ENCODE data around the gene NR4A3. TPM values are rescaled to one million over a fixed set of nuclear protein-coding genes. Genes with fewer than 3 reads are reported as not detected.

The NR4A3 gene
- total and polyA plus RNA-seq, 2 experiments from 2014 or later, result 0.10 to 0.17 TPM

GRCh38 chr9:99873531-99873930 lies 51.8 kb downstream of the NR4A3 start (continued):
- TF ChIP-seq ZNF462 (CRISPR knock-in tag; IDR thresholded peaks at IDR 0.05) (no peak), ZNF331 (CRISPR knock-in tag; IDR thresholded peaks at IDR 0.05; ENCODE audit: low read depth) (no peak)

GRCh38 chr9:99873943-99874584 lies 52.4 kb downstream of the NR4A3 start:
- Histone ChIP-seq H3K4me3 (no peak overlapping the region), H3K27ac (ENCODE audit: low read depth) (no peak overlapping the region), H4K20me1 (replicated peaks; ENCODE audit: insufficient read depth) (no peaks in the 10 kb centered on the region), H3F3A (replicated peaks; ENCODE audit: low read depth) (no peaks in the 10 kb centered on the region), H3K4me1 (ENCODE audit: insufficient read depth) (no peaks in the 10 kb centered on the region), H3K79me2 (replicated peaks; ENCODE audit: insufficient read depth) (no peaks in the 10 kb centered on the region), H3K36me3 (ENCODE audit: insufficient read depth) (no peaks in the 10 kb centered on the region), H2AFZ (no peak overlapping the region), H3K4me2 (no peak overlapping the region), H3K9me2 (ENCODE audit: insufficient read depth) (no peaks in the 10 kb centered on the region; the same call in 1 of the 2 replicates), H3K27me3 (ENCODE audit: insufficient read depth) (no peaks in the 10 kb centered on the region)
- Mint-ChIP-seq H3K4me3 (no peak overlapping the region), H3K9me3 (no peaks in the 10 kb centered on the region), H3K27ac (no peak overlapping the region), H3K36me3 (ENCODE audit: low read depth) (no peaks in the 10 kb centered on the region), H3K27me3 (ENCODE audit: insufficient read depth, low read depth, poor library complexity) (peaks cover 2% of the 10 kb centered on the region), H3K4me1 (no peaks in the 10 kb centered on the region)
- DNase-seq (ENCODE audit: low spot score), result no peak
- no peak for ATAC-seq
- no peak for TF ChIP-seq POLR2AphosphoS5 (IDR thresholded peaks at IDR 0.05; ENCODE audit: low read depth)
- TF ChIP-seq EZH2 (IDR thresholded peaks at IDR 0.05; ENCODE audit: low read depth, unreplicated experiment), result no peak
- TF ChIP-seq EZH2phosphoT487 (IDR thresholded peaks at IDR 0.05; ENCODE audit: unreplicated experiment), result no peak
- no peak for TF ChIP-seq ZNF462 (CRISPR knock-in tag; IDR thresholded peaks at IDR 0.05)

Measured in GM23338 (cell line).